ENCODE results near the gene TNFRSF13B.

GRCh38 chr17:16953841-16954240 is 18.1 kb downstream of the TNFRSF13B start:
- no peak for TF ChIP-seq CTCF (conservative IDR thresholded peaks at IDR 0.05; ENCODE audit: low read length)
- no peak for TF ChIP-seq EZH2phosphoT487 (IDR thresholded peaks at IDR 0.05; ENCODE audit: borderline replicate concordance, low read depth, low read length)

All from OCI-LY7 (cell line).